ENCODE data around the gene NOTCH1. TPM values are rescaled to one million over a fixed set of nuclear protein-coding genes. Genes with fewer than 3 reads are reported as not detected.

Gene NOTCH1
- total and polyA plus RNA-seq, 11 donors, result 8.0 to 47.3 (median 20.3) TPM

DNA sequence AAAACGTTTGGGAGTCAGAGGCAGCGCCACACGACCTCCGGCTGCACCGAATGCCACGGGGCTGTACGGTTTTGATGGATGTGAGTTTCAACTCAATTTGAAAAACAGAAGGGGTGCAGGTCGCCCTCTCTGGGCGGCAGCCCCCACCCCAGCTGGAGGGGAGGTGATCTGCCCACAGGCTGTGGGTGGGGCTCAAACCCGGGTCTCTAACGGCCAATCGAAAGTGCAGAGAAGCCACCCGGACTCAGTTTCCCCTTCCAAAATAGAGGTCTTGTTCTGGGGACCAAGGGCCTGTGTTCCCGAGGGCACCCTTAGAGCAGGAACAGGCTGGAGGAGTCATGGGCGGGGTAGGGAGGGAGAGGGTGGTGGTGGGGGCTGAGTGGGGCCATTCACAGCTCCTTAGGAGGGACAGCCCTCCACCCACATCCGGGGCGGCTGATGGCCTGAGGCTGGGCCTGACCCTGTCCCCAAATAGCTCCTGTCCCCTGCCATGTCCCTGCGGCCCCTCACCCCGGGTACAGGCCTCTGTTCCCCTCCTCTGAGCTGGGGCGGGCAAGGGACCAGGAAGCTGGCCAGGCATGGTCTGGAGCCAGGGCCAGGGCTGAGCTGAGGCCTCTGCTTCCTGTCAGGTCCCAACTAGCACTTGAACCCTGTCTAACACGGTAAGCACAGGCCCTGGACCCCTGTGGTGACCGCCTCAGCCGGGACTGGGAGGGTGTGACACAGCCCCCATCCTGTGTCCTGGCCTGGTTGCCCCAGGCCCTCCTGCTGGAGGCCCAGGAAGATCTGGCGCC lies 22.6 kb upstream of the NOTCH1 start:
- ATAC-seq (peak in 2 of 4 donors; percentile 7 to 14), DNase-seq (peak in 2 of 5 donors; percentile 72 to 77)
- H3K27ac ChIP-seq, result peak overlapping the region in 10 of 12 donors; percentile 5 to 72 (median 44)
- no peaks in the 10 kb centered on the region for H3K36me3 ChIP-seq
- TF ChIP-seq POLR2A (IDR thresholded peaks at IDR 0.05), result no peak
- TF ChIP-seq, protein P1, sequence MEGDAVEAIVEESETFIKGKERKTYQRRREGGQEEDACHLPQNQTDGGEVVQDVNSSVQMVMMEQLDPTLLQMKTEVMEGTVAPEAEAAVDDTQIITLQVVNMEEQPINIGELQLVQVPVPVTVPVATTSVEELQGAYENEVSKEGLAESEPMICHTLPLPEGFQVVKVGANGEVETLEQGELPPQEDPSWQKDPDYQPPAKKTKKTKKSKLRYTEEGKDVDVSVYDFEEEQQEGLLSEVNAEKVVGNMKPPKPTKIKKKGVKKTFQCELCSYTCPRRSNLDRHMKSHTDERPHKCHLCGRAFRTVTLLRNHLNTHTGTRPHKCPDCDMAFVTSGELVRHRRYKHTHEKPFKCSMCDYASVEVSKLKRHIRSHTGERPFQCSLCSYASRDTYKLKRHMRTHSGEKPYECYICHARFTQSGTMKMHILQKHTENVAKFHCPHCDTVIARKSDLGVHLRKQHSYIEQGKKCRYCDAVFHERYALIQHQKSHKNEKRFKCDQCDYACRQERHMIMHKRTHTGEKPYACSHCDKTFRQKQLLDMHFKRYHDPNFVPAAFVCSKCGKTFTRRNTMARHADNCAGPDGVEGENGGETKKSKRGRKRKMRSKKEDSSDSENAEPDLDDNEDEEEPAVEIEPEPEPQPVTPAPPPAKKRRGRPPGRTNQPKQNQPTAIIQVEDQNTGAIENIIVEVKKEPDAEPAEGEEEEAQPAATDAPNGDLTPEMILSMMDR (IDR thresholded peaks at IDR 0.05), result no peak
- no peaks in the 10 kb centered on the region for H3K27me3 ChIP-seq
- H3K4me1 ChIP-seq, result peaks cover 35 to 98% (median 81%) of the 10 kb centered on the region in 12 donors
- no peak overlapping the region for H3K4me3 ChIP-seq
- no peaks in the 10 kb centered on the region for H3K9me3 ChIP-seq
- intact Hi-C loops (cut with DNase I), result no loop called here
- WGBS, 4 donors, result 45 to 58% (median 51%) methylated on average over 20 to 24 of the region's 24 CpGs

DNA sequence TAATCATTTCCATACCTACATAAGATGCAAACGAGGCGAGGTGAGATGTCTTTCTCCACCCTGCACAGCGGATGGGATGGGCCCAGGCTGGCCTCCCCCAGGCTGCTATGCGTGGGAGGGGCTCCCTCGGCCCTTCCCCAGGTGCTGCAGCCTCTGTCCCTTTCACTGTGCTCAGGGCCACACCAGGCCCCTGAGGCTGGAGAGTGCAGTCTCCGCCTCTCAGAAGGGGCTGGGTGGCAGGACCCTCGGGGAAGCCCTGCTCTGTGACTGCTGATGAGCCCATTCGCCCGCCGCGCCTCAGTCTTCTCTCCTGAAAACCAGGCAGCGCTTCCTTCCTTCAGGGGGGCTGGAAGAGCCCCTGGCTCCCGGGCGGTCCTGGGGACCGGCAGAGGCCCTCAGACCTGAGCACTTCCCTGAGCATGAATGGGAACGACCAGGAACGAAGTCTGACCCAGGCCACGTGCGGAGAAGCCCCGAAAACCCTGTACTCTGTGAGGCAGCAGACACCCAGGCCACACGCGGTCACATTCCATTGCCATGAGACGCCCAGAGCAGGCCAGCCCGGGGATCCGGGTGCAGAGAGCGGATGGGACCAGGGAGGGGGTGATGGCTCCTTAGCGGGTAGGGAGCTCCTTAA lies 21.9 kb upstream of the NOTCH1 start:
- peak; percentile 35 to 54 (median 46) for ATAC-seq
- no peak for TF ChIP-seq POLR2A (IDR thresholded peaks at IDR 0.05)
- TF ChIP-seq, protein P1 (IDR thresholded peaks at IDR 0.05), result no peak
- no peaks in the 10 kb centered on the region for H3K27me3 ChIP-seq
- DNase-seq, result peak; percentile 76 to 87 (median 84)
- H3K36me3 ChIP-seq, result no peaks in the 10 kb centered on the region
- no peak overlapping the region for H3K4me3 ChIP-seq
- WGBS, 4 donors, result 30 to 44% (median 36%) methylated on average over 24 to 27 of the region's 27 CpGs
- intact Hi-C loops (cut with DNase I), result no loop called here
- H3K9me3 ChIP-seq, result no peaks in the 10 kb centered on the region
- peaks cover 38 to 98% (median 87%) of the 10 kb centered on the region in 12 donors for H3K4me1 ChIP-seq
- peak overlapping the region in 10 of 12 donors; percentile 6 to 72 (median 44) for H3K27ac ChIP-seq

DNA sequence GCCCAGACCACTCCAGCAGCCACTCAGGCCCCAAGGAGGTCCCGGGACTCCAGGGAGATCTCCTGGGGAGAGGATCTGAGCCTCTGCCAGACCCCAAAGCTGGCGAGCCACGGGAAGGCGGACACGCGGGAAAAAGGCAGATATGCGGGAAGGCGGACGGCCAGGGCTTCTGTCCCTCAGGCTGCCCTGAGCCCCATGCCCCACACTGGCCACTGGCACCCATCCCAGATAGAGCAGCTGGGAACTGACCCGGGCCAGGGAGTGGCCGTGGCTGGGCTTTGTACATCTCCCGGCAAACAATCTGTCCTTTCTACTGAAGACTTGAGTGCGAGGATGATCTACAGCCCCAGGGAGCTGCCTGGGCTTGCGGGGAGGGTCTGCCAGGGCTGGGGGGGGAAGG lies 21.1 kb upstream of the NOTCH1 start:
- peak in 4 of 5 donors; percentile 66 to 84 (median 72) for DNase-seq
- H3K4me1 ChIP-seq, result peaks cover 38 to 94% (median 83%) of the 10 kb centered on the region in 12 donors

More for the DNA sequence above, 21.1 kb upstream of the NOTCH1 start:
- H3K36me3 ChIP-seq, result no peaks in the 10 kb centered on the region
- no peaks in the 10 kb centered on the region for H3K27me3 ChIP-seq
- TF ChIP-seq, protein P1 (IDR thresholded peaks at IDR 0.05), result no peak
- TF ChIP-seq POLR2A (IDR thresholded peaks at IDR 0.05), result no peak
- intact Hi-C loops (cut with DNase I), result no loop called here
- no peaks in the 10 kb centered on the region for H3K9me3 ChIP-seq
- no peak for ATAC-seq
- H3K4me3 ChIP-seq, result no peak overlapping the region
- 44 to 73% (median 56%) methylated on average over 5 to 14 of the region's 14 CpGs for WGBS, 4 donors
- H3K27ac ChIP-seq, result peak overlapping the region in 10 of 12 donors; percentile 55 to 93 (median 80)
